Loucy (cell line): ENCODE measurements around the gene FERD3L.

Source experiments
- H2AFZ ChIP-seq: fragments of 200-600 bp; sonication (generic); 2 replicates; pipeline ENCODE4 v1.6.0; 2016; ENCODE audit warnings: antibody characterized with exemption, mild to moderate bottlenecking, low read length, moderate library complexity
- H3F3A ChIP-seq: fragments of 200-600 bp; 2 replicates; pipeline ENCODE4 v1.6.0; 2016; ENCODE audit warnings: antibody characterized with exemption, low read depth, mild to moderate bottlenecking
- H3K27me3 ChIP-seq: fragments of 200-600 bp; sonication (generic); 2 replicates; pipeline ENCODE4 v1.6.1; 2014; ENCODE audit warnings: low read length, mild to moderate bottlenecking; ENCODE audit not compliant: insufficient read depth, poor library complexity, severe bottlenecking
- H3K36me3 ChIP-seq: fragments of 200-600 bp; sonication (generic); 2 replicates; pipeline ENCODE4 v1.6.1; 2016; ENCODE audit warnings: low read length; ENCODE audit not compliant: insufficient read depth
- H3K4me1 ChIP-seq: fragments of 200-600 bp; sonication (generic); 2 replicates; pipeline ENCODE4 v1.5.1; 2014; ENCODE audit warnings: low read length, mild to moderate bottlenecking; ENCODE audit not compliant: insufficient read depth, poor library complexity, severe bottlenecking
- H3K4me2 ChIP-seq: fragments of 200-600 bp; sonication (generic); 2 replicates; pipeline ENCODE4 v1.6.0; 2014; ENCODE audit warnings: antibody characterized with exemption, low read length, low read depth, mild to moderate bottlenecking; ENCODE audit not compliant: poor library complexity, severe bottlenecking
- H3K4me3 ChIP-seq: fragments of 200-600 bp; sonication (generic); 2 replicates; pipeline ENCODE4 v1.5.1; 2014; ENCODE audit warnings: low read length, mild to moderate bottlenecking, mixed read lengths; ENCODE audit not compliant: poor library complexity, severe bottlenecking
- H3K79me2 ChIP-seq: fragments of 200-600 bp; sonication (generic); 2 replicates; pipeline ENCODE4 v1.6.1; 2014; ENCODE audit warnings: low read length; ENCODE audit not compliant: insufficient read depth
- H3K9ac ChIP-seq: fragments of 200-600 bp; sonication (generic); 2 replicates; pipeline ENCODE4 v1.6.0; 2014; ENCODE audit warnings: mild to moderate bottlenecking, low read depth, low read length, moderate library complexity; ENCODE audit not compliant: poor library complexity, severe bottlenecking
- H3K9me2 ChIP-seq: fragments of 200-600 bp; sonication (generic); replicated peaks from 2 replicates; pipeline ENCODE4 v1.6.1; 2016; ENCODE audit warnings: low read depth, low read length, mixed read lengths
- H3K9me3 ChIP-seq: fragments of 200-600 bp; sonication (generic); 2 replicates; pipeline ENCODE4 v1.6.1; 2014; ENCODE audit warnings: mild to moderate bottlenecking, antibody characterized with exemption, low read length, low read depth; ENCODE audit not compliant: insufficient read depth
- H4K20me1 ChIP-seq: fragments of 200-600 bp; sonication (generic); 2 replicates; pipeline ENCODE4 v1.6.0; 2014; ENCODE audit warnings: antibody characterized with exemption, low read length, mild to moderate bottlenecking; ENCODE audit not compliant: insufficient read depth, poor library complexity, severe bottlenecking
- EZH2phosphoT487 ChIP-seq: fragments of 200-600 bp; IDR thresholded peaks from 2 replicates; pipeline ENCODE4 v1.6.1; 2018; ENCODE audit warnings: antibody characterized with exemption, mild to moderate bottlenecking, moderate library complexity, borderline replicate concordance
- TF ChIP-seq, protein P1 (sequence below): fragments of 200-600 bp; sonication (generic); conservative IDR thresholded peaks from 2 replicates; pipeline ENCODE4 v1.5.1; 2014; ENCODE audit warnings: mild to moderate bottlenecking, antibody characterized with exemption, low read length

Gene FERD3L

DNA sequence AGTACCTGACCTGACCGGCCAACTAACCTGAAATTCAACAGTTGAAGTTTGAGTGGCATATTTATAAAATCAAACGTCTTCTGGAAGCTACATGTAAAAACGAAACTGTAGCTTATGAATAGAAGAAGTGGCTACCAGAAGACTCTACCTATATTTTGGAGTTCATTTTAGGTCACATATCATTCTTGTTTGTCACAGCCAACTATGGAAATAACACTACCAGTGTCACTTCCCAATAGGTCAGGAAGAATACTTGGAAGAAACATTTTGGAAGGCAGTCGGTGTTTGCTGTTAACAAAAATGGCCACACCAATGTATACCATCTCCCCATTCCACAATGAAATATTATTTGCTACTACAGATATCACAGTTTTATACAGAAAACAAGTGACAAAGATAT lies 40.4 kb downstream of the FERD3L start:
- Histone ChIP-seq H3K9me2 (no peaks in the 10 kb centered on the region), H3K4me1 (no peaks in the 10 kb centered on the region), H3K79me2 (no peaks in the 10 kb centered on the region), H3K9ac (no peak overlapping the region), H2AFZ (no peak overlapping the region), H3K36me3 (no peaks in the 10 kb centered on the region), H3F3A (no peaks in the 10 kb centered on the region), H3K27me3 (no peaks in the 10 kb centered on the region), H3K9me3 (no peaks in the 10 kb centered on the region), H3K4me3 (no peak overlapping the region), H4K20me1 (no peaks in the 10 kb centered on the region), H3K4me2 (no peak overlapping the region)
- no peak for TF ChIP-seq EZH2phosphoT487
- TF ChIP-seq, protein P1, sequence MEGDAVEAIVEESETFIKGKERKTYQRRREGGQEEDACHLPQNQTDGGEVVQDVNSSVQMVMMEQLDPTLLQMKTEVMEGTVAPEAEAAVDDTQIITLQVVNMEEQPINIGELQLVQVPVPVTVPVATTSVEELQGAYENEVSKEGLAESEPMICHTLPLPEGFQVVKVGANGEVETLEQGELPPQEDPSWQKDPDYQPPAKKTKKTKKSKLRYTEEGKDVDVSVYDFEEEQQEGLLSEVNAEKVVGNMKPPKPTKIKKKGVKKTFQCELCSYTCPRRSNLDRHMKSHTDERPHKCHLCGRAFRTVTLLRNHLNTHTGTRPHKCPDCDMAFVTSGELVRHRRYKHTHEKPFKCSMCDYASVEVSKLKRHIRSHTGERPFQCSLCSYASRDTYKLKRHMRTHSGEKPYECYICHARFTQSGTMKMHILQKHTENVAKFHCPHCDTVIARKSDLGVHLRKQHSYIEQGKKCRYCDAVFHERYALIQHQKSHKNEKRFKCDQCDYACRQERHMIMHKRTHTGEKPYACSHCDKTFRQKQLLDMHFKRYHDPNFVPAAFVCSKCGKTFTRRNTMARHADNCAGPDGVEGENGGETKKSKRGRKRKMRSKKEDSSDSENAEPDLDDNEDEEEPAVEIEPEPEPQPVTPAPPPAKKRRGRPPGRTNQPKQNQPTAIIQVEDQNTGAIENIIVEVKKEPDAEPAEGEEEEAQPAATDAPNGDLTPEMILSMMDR = no peak

DNA sequence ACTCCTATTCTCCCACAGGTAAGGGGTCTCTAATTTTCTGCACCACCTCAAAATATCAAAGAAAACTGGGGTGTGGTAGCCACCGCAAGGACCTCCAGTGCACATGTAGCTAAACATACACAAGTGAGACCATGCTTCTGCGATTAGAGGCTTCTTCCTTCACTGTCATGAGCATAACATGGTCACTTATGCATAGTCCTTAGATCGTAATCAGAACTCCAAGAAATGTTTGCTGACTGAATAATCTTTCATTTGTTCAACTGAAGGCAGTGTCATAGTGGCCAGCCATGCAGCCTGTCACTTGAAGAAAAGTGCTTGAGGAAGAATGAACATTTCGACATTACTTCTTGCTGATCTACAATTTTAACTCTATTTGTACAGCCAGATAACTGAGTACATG lies 42.3 kb downstream of the FERD3L start:
- no peak overlapping the region for H2AFZ ChIP-seq
- H4K20me1 ChIP-seq = no peaks in the 10 kb centered on the region
- no peak for TF ChIP-seq EZH2phosphoT487
- TF ChIP-seq, protein P1 = no peak
- no peaks in the 10 kb centered on the region for H3K9me2 ChIP-seq
- no peaks in the 10 kb centered on the region for H3K4me1 ChIP-seq
- H3K4me2 ChIP-seq = no peak overlapping the region
- no peaks in the 10 kb centered on the region for H3K27me3 ChIP-seq
- H3F3A ChIP-seq = no peaks in the 10 kb centered on the region
- H3K36me3 ChIP-seq = no peaks in the 10 kb centered on the region
- no peak overlapping the region for H3K4me3 ChIP-seq
- no peak overlapping the region for H3K9ac ChIP-seq
- no peaks in the 10 kb centered on the region for H3K9me3 ChIP-seq
- no peaks in the 10 kb centered on the region for H3K79me2 ChIP-seq

DNA sequence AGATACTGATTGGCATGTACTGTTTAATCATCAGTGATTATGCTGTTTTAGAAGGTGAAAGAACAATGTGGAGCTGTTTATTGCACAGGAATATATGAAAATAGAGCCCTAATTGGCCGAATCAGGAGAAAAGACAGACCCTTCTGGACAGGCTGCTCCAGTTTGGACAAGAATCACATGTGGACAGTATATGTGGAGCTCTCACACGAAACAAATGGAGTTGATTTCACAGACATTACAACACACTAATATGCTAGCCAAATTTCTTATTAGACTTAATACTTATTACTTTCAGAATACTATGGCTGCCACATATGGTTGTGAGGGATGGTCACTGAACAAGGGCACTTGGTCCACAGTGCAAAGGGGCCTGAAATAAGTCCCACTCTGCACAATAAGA lies 43.3 kb downstream of the FERD3L start:
- Histone ChIP-seq H3K4me3 (no peak overlapping the region), H3K79me2 (no peaks in the 10 kb centered on the region), H4K20me1 (no peaks in the 10 kb centered on the region), H3K9me2 (no peaks in the 10 kb centered on the region), H3K9ac (no peak overlapping the region), H3K9me3 (no peaks in the 10 kb centered on the region), H3K27me3 (no peaks in the 10 kb centered on the region), H2AFZ (no peak overlapping the region), H3K36me3 (no peaks in the 10 kb centered on the region), H3K4me1 (peaks cover 4% of the 10 kb centered on the region), H3K4me2 (no peak overlapping the region), H3F3A (no peaks in the 10 kb centered on the region)
- TF ChIP-seq, protein P1 = no peak
